Anterior cingulate cortex (tissue), 58 donors: ENCODE results near the gene KIRREL1.

ENCODE experiments used
- DNase-seq, 58 donors: peaks; one replicate each; lab custom pipeline; 2025; lab: John Stamatoyannopoulos, UW

The KIRREL1 gene

DNA sequence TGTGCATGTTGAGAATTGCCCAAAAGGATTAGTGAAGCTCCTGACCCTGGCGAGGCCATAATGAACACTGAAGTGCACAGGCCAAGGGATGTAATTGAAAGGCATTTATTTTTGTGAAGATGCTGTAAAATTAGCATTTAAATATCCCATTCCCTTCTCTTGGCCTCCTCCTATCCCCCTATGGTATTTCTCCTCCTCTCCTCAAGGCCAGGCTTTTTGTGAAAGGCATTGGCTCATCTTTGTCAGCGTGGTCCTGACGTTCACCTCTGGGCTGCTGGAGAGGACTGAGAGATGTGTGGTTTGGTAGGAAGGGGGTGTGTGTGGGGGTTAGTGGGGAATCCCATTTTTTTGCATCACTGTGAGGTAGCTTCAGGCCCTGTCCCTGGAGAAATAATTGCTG is 105.7 kb downstream of the KIRREL1 start:
- DNase-seq: no peak

DNA sequence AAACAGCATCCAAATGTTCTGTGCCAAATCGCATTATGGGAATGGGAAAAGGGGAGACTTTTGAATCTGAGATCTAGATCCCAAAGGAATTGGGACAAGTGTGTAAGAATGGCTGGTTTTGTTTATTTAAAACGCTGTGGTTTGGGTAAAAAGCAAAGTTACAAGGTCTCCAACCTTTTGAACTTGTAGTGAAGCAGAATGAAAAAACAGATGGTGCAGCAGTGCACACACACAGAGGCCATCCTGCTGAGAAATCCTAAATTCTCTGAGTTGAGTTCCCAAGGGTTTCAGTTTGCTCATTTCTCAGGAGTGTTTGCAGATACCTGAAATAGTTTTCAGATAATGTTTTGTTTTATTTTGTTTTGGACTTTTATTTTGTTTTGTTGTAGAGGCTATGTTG is 107.1 kb downstream of the KIRREL1 start:
- no peak for DNase-seq

DNA sequence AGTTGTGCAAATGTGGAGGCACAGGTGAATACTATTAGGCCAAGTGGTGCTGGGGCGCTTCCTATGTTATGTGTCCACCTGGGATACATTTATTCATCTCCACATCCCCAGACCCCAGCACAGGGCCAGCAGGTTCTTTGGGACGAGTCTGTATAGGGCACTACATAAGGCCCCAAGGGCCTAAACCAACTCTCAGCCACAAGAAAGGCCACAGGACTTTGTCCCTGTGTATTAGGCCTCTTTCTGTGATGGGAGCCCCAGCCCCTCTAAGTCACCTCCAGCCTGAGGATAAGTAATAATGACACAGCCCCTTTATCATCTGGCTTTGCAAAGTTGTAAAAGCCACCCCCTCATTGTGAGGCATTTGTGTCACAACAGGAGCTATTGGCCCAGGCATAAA is 108.0 kb downstream of the KIRREL1 start:
- no peak for DNase-seq

DNA sequence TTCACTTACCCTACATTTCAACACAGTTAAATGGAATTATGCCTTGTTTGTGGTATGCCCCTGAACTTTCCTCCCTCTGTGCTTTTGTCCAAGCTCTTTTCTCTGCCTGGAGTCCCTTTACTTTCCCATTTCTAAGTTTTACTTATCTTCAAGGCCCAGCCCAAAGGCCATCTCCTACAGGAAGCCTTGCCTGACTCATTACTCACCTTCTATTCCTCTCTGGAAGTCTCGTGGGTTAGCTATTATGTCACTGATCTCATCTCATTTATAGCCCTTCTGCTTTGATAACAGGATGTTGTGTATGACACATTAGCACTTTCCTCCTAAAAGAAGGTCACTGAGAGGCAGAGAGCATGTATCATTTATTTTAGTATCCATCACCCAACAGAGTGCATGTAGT is 108.5 kb downstream of the KIRREL1 start:
- DNase-seq: no peak

- no peak for DNase-seq
Measured at GRCh38 chr1:158102881-158103674, 109.6 kb downstream of the KIRREL1 start.

DNA sequence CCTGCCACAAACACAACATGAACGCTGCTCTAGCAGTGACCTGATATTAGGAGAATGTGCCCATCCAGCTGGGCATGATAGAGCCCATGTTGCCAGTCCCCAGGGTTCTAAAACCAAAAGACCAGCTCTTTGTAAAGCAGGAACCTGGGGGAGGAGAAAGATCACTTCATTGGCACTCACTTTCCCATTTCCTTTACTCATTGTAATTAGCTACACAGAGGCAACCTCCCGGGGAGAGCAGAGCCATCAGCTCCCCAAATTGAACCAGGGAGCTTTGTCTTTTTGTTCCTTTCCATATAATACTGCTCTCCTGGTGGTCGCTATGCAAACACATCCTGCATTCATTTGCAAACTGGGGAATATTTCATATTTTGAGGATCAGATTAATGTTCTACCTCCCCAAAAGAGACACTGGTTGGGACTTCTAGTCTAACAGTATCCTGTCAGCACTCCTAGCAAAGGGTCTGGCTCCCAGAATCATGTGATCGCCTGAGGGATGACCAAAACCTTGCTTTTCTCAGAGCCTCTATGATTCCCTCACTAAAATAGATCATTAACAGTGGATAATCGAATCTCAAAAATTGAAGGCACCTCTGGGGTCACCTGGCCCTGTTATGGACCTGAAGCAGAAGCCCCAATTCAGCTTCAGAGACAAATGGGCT is 110.5 kb downstream of the KIRREL1 start:
- DNase-seq: no peak

GRCh38 chr1:158104891-158105290 is 111.4 kb downstream of the KIRREL1 start:
- no peak for DNase-seq

DNA sequence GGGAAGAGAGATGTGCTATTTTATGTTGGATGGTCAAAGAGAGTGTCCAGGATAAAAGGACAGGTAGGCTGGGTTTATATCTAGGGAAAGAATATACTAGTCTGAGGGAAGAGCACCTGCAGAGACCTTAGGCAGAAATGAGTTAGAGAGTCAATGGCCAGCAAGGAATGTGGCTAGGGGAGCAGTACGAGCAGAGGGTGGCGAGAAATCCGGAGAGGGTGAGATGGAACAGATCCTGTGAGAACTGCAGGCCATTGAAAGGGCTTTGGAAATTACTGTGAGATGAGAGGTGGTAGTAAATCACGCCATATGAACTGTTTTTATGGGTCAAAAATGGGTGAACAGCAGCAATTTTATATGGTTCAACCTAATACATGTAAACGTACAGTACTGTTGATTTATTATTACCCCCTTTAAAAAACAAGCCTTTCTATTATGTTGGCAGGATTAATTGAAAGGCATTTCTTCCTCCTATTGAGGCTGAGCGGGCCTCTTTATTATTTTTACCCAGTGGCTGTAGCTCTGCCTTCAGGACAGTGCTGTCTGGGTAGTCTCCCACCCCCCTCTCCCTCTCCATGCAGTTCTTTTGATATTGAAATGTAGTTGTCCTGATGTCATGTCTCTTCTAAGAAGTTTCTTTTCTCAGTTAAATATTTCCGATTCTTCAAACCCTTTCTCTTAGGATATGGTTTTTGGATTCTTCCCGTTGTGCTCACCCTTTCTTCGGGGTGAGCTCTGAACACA is 112.1 kb downstream of the KIRREL1 start:
- DNase-seq: no peak

GRCh38 chr1:158107916-158108315 is 114.5 kb downstream of the KIRREL1 start:
- DNase-seq: no peak

DNA sequence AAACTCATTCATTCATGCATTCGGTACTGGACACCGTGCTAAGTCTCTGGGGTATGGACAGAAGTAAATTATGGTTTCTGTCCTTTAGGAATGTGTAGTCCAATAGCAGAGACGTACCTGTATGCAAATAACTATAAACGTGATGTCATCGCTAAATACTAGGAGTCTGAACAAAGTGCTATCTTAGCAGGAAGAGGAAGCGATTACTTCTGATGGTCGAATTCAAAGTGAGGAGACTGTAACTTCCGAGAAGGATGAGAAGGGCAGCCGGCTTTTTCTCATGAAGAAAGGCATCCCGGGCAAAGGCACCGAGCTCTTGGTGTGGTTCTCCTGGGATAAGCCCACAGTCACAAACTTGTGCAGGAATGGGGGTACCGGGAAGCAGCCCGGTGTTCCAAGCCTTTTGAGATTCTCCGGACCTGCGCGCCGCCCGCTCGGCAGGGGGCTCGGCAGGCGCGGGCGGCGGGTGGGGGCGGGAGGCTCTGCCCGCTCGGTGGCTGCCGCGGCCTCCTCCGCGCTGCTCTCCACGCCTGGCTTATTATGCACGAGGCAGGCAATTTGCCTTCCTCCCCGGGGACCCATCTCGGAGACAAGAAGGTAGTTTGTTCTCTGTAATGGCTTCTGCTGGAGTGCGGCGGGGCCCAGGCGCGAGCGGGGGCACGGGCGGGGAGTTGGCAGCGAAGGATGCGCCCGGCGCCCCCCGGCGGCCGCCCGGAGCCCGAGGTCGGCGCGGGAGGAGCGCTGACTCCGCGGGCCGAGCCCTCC is 119.7 kb downstream of the KIRREL1 start:
- peak in 17 of 58 donors; percentile 2 to 39 (median 19) for DNase-seq

DNA sequence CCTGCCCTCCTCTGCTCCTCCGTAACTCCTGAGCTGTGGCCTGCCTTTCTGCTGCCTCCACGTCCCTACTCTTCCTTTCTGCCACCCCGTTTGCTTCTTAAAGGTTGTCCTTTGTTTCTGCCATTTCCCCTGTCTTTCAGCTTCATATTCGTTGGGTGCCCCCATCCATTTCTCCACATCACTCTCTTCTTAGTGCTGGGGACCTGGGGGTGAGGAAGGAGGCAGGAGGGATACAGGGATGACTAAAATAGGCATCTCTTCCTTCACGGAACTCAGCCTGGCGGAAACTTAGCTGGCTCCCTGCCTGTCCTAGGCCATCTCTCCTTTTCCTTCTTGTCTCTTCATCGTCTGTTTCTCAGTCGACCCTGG is 120.3 kb downstream of the KIRREL1 start:
- no peak for DNase-seq

DNA sequence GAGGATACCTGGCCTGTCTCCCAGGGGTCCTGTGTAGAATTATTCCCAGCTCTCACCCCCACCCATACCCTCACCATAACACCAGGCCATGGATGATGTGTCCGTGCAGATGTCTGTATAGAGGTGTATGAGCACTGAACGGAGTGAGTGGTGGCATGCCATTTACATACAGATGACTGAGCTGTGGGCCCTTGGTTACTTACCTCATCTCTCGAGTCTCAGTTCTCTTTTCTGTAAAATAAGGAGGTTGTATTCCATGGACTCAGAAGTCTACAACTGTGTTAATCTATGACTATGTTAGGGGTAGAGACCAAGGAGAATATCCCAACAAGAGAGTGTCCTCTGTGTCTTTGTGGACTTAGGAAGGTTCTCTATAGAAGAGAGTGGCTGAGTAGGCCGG is 121.7 kb downstream of the KIRREL1 start:
- DNase-seq: no peak

DNA sequence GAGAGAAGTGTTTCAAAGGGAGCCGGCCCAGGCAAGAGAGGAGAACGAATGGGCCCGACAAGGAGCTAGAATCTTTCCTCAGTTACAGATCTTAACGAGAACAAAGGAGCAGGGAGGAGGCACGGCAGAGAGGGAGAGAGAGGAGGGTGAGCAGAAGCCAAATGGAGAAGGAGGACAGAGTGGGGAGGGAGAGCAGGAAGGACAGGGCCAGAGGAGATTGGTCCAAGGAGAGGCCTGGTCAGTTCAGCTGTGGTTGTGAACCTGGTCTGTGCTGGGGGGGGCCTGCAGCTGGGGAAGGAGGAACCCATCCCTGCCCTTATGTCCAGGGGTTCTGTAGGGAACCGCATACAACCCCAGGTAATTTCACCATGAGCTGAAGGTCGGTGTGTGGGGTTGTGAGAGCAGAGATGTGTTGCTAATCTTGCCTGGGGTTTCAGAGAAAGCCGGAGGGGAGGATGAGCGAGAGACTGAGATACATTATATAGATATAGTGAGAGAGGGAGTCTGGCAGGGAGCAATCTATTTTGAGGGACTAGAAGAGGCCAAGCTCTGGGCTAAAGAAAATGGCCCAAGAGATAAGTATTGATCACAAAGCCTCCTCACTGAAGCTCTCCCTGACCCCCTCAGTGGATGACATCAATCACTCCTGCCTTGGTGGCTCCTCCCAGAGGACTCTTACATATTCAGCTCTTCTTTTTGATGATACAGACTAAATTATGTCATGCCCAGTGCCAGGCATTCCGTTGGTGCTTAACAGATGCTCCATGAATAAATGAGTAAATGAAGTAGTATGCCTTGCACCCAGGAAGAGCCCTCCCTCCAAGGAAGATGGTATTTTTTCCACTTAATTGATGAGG is 123.1 kb downstream of the KIRREL1 start:
- DNase-seq: no peak

GRCh38 chr1:158117854-158118704 is 124.6 kb downstream of the KIRREL1 start:
- DNase-seq: peak in 16 of 58 donors; percentile 4 to 34 (median 20)

GRCh38 chr1:158118713-158119402 is 125.4 kb downstream of the KIRREL1 start:
- DNase-seq: no peak

GRCh38 chr1:158119976-158120653 is 126.7 kb downstream of the KIRREL1 start:
- no peak for DNase-seq

GRCh38 chr1:158121604-158122254 is 128.3 kb downstream of the KIRREL1 start:
- peak in 4 of 58 donors; percentile 5 to 12 (median 6) for DNase-seq
